Gastrocnemius medialis (tissue), 4 donors: ENCODE measurements around the gene ANKRD53.

Source experiments
- CTCF ChIP-seq, 5 experiments: fragments of 450-650 bp in 3 of 5; fragments of 200-600 bp in 2 of 5; sonication (generic) in 2 of 5; IDR thresholded peaks in 4 of 5; conservative IDR thresholded peaks in 1 of 5; 1 replicate in 4 of 5; 2 replicates in 1 of 5; pipeline ENCODE4 v1.5.1; 2016 to 2019; ENCODE audit warnings: antibody characterized with exemption in 5 of 5, mild to moderate bottlenecking in 3 of 5, moderate library complexity in 3 of 5
- POLR2A ChIP-seq, 2 donors: fragments of 450-650 bp; IDR thresholded peaks; one replicate each; pipeline ENCODE4 v1.6.1; 2017; ENCODE audit warnings: antibody characterized with exemption in 2 of 2, mild to moderate bottlenecking in 2 of 2, moderate library complexity in 2 of 2

GRCh38 chr2:71000780-71001591 lies 22.6 kb downstream of the ANKRD53 start:
- TF ChIP-seq CTCF (IDR thresholded peaks at IDR 0.05 in 4 of 5, conservative IDR thresholded peaks at IDR 0.05 in 1 of 5) (peak; percentile 60 to 95 (median 82)), POLR2A (IDR thresholded peaks at IDR 0.05) (no peak)
